ENCODE results near the gene DAP. TPM values are rescaled to one million over a fixed set of nuclear protein-coding genes. Genes with fewer than 3 reads are reported as not detected.

DAP gene
- total RNA-seq, 4 donors from 2014 or later = 33.6 to 71.4 (median 47.9) TPM

- intact Hi-C loops (cut with DNase I; ENCODE audit: low total_unique reads) = no loop called here
- TF ChIP-seq POLR2A (IDR thresholded peaks at IDR 0.05) = no peak
- TF ChIP-seq CTCF (IDR thresholded peaks at IDR 0.05) = no peak
- no peak for TF ChIP-seq EP300 (IDR thresholded peaks at IDR 0.05; ENCODE audit: low read depth)
- no peak for TF ChIP-seq POLR2AphosphoS5 (IDR thresholded peaks at IDR 0.05)
- WGBS, 2 donors (ENCODE audit: low coverage in 1 of 2) = 85 to 92% methylated on average over 9 of the region's 9 CpGs
Measured at GRCh38 chr5:10741661-10742060, 19.4 kb downstream of the DAP start.

GRCh38 chr5:10740384-10740783 lies 20.6 kb downstream of the DAP start:
- intact Hi-C loops (cut with DNase I; ENCODE audit: low total_unique reads) = no loop called here

More at GRCh38 chr5:10741661-10742060, 19.4 kb downstream of the DAP start:
- in situ Hi-C loops (cut with MboI; ENCODE audit: low pct_ligation_motif_present in 1 of 4, low pct_unique_long_range_greater_than_20kb in 1 of 4, low sequenced_read_pairs in 3 of 4) = no loop called here
- H3K4me3 ChIP-seq = no peak overlapping the region
- no peak overlapping the region for H3K27ac ChIP-seq
- H3K9me3 ChIP-seq = peaks cover 0 to 3% of the 10 kb centered on the region in 2 donors
- no peaks in the 10 kb centered on the region for H3K27me3 ChIP-seq
- H3K4me1 ChIP-seq = peaks cover 0 to 12% (median 3%) of the 10 kb centered on the region in 4 donors
- no peak for DNase-seq
- peaks cover 0 to 17% (median 0%) of the 10 kb centered on the region in 4 donors for H3K36me3 ChIP-seq

GRCh38 chr5:10737880-10738279 lies 23.2 kb downstream of the DAP start:
- H3K4me1 ChIP-seq = peaks cover 0 to 14% (median 0%) of the 10 kb centered on the region in 4 donors
- intact Hi-C loops (cut with DNase I; ENCODE audit: low total_unique reads) (no loop called here), in situ Hi-C loops (cut with MboI; ENCODE audit: low pct_ligation_motif_present in 1 of 4, low pct_unique_long_range_greater_than_20kb in 1 of 4, low sequenced_read_pairs in 3 of 4) (no loop called here)
- H3K4me3 ChIP-seq = no peak overlapping the region
- TF ChIP-seq EP300 (IDR thresholded peaks at IDR 0.05; ENCODE audit: low read depth) (no peak), CTCF (IDR thresholded peaks at IDR 0.05) (no peak), POLR2AphosphoS5 (IDR thresholded peaks at IDR 0.05) (no peak), POLR2A (IDR thresholded peaks at IDR 0.05) (no peak)
- H3K9me3 ChIP-seq = peaks cover 0 to 3% of the 10 kb centered on the region in 2 donors
- no peak for DNase-seq
- H3K27ac ChIP-seq = no peak overlapping the region
- H3K27me3 ChIP-seq = no peaks in the 10 kb centered on the region
- peaks cover 0 to 12% (median 0%) of the 10 kb centered on the region in 4 donors for H3K36me3 ChIP-seq

More at GRCh38 chr5:10740384-10740783, 20.6 kb downstream of the DAP start:
- Histone ChIP-seq H3K4me1 (peaks cover 0 to 3% (median 0%) of the 10 kb centered on the region in 4 donors), H3K4me3 (no peak overlapping the region), H3K9me3 (peaks cover 0 to 3% of the 10 kb centered on the region in 2 donors), H3K27me3 (no peaks in the 10 kb centered on the region), H3K36me3 (peaks cover 0 to 17% (median 0%) of the 10 kb centered on the region in 4 donors), H3K27ac (no peak overlapping the region)
- in situ Hi-C loops (cut with MboI; ENCODE audit: low pct_ligation_motif_present in 1 of 4, low pct_unique_long_range_greater_than_20kb in 1 of 4, low sequenced_read_pairs in 3 of 4) = no loop called here
- TF ChIP-seq EP300 (IDR thresholded peaks at IDR 0.05; ENCODE audit: low read depth) (no peak), POLR2A (IDR thresholded peaks at IDR 0.05) (no peak), CTCF (IDR thresholded peaks at IDR 0.05) (no peak), POLR2AphosphoS5 (IDR thresholded peaks at IDR 0.05) (no peak)
- 61 to 99% methylated on average over 2 of the region's 2 CpGs for WGBS, 2 donors (ENCODE audit: low coverage in 1 of 2)
- DNase-seq = no peak

GRCh38 chr5:10736808-10737207 lies 24.2 kb downstream of the DAP start:
- H3K27me3 ChIP-seq = no peaks in the 10 kb centered on the region
- H3K4me3 ChIP-seq = no peak overlapping the region
- H3K9me3 ChIP-seq = peaks cover 0 to 3% of the 10 kb centered on the region in 2 donors
- DNase-seq = no peak
- in situ Hi-C loops (cut with MboI; ENCODE audit: low pct_ligation_motif_present in 1 of 4, low pct_unique_long_range_greater_than_20kb in 1 of 4, low sequenced_read_pairs in 3 of 4) (no loop called here), intact Hi-C loops (cut with DNase I; ENCODE audit: low total_unique reads) (no loop called here)
- WGBS, 2 donors (ENCODE audit: low coverage in 1 of 2) = 87% methylated on average over 4 of the region's 5 CpGs; no CpG with 5 or more reads in 1 of the 2 donors
- H3K27ac ChIP-seq = no peak overlapping the region
- TF ChIP-seq POLR2AphosphoS5 (IDR thresholded peaks at IDR 0.05) = no peak
- TF ChIP-seq EP300 (IDR thresholded peaks at IDR 0.05; ENCODE audit: low read depth) = no peak
- TF ChIP-seq CTCF (IDR thresholded peaks at IDR 0.05) = no peak
- no peak for TF ChIP-seq POLR2A (IDR thresholded peaks at IDR 0.05)
- H3K36me3 ChIP-seq = peaks cover 0 to 12% (median 0%) of the 10 kb centered on the region in 4 donors
- peaks cover 0 to 14% (median 0%) of the 10 kb centered on the region in 4 donors for H3K4me1 ChIP-seq

Data from transverse colon (tissue), 4 donors.